A549 (cell line): Measurements from ENCODE around the gene HAND1. TPM values are rescaled to one million over a fixed set of nuclear protein-coding genes. Genes with fewer than 3 reads are reported as not detected.
A peak's percentile ranks its signal among the peaks of the same experiment; 100 is the strongest.

Experiments
- ATAC-seq, 2 experiments: fragments of 200-7000 bp in 1 of 2; fragments of >200 bp in 1 of 2; cut with Nextera tagmentation in 1 of 2; cut with Tn5 transposase in 1 of 2; 3 replicates each; pipeline versions ENCODE4 v1.8.0 to v1.9.1; 2018 to 2020; ENCODE audit warnings: mild to moderate bottlenecking in 1 of 2, moderate library complexity in 1 of 2
- CTCF ChIA-PET: fragments of 300-600 bp; sonication (Branson Sonifier 250); formaldehyde crosslinking; extraction: SDS; loops from one replicate; lab custom pipeline; 2021; ENCODE audit warnings: antibody characterized with exemption, inconsistent platforms; lab: Yijun Ruan, JAX
- POLR2A ChIA-PET: fragments of 350-600 bp; formaldehyde crosslinking; extraction: SDS; loops from one replicate; lab custom pipeline; 2021; ENCODE audit warnings: antibody characterized with exemption, inconsistent platforms; lab: Yijun Ruan, JAX
- DNase-seq, 2 experiments: peaks; one replicate each; pipeline versions ENCODE4 v3.0.0 to v3.0.0-alpha.2; 2011 to 2016; ENCODE audit warnings: low read depth in 1 of 2, low spot score in 1 of 2
- FAIRE-seq: peaks from 2 replicates; lab custom pipeline; 2011; peaks lifted over from hg19 to GRCh38; lab: Jason Lieb, UNC
- H3K27ac ChIP-seq, 2 experiments: fragments of >200 bp; sonication (Bioruptor Twin); formaldehyde crosslinking; 3 replicates each; pipeline ENCODE4 v1.5.1; 2016 to 2017
- H3K4me1 ChIP-seq: fragments of >200 bp; sonication (Bioruptor Twin); formaldehyde crosslinking; 3 replicates; pipeline ENCODE4 v1.6.1; 2016
- H3K4me2 ChIP-seq: fragments of >200 bp; sonication (Bioruptor Twin); formaldehyde crosslinking; 3 replicates; pipeline ENCODE4 v1.6.1; 2016
- H3K4me3 ChIP-seq: fragments of >200 bp; sonication (Bioruptor Twin); formaldehyde crosslinking; 3 replicates; pipeline ENCODE4 v1.5.1; 2016
- H3K9me3 ChIP-seq: fragments of >200 bp; sonication (Bioruptor Twin); formaldehyde crosslinking; 3 replicates; pipeline ENCODE4 v1.6.1; 2016
- BHLHE40 ChIP-seq: IDR thresholded peaks from 2 replicates; pipeline ENCODE4 v1.6.1; 2012; ENCODE audit warnings: low read depth, low read length, inconsistent platforms
- CEBPB ChIP-seq, 2 experiments: fragments of >200 bp in 1 of 2; sonication (Bioruptor Twin) in 1 of 2; formaldehyde crosslinking in 1 of 2; IDR thresholded peaks; 2 replicates each; pipeline ENCODE4 v1.6.1; 2012 to 2016
- CHD4 ChIP-seq: fragments of 200-600 bp; sonication (generic); IDR thresholded peaks from 2 replicates; pipeline ENCODE4 v1.6.1; 2016; ENCODE audit warnings: antibody characterized with exemption, mild to moderate bottlenecking, borderline replicate concordance
- CTCF ChIP-seq: fragments of >200 bp; sonication (Bioruptor Twin); formaldehyde crosslinking; IDR thresholded peaks from 3 replicates; pipeline ENCODE4 v1.5.1; 2016
- EHMT2 ChIP-seq: fragments of 200-600 bp; sonication (generic); IDR thresholded peaks from 2 replicates; pipeline ENCODE4 v1.6.1; 2016; ENCODE audit warnings: antibody characterized with exemption, low read depth, mild to moderate bottlenecking, moderate library complexity
- EP300 ChIP-seq, 2 experiments: fragments of >200 bp; sonication (Bioruptor Twin); formaldehyde crosslinking; IDR thresholded peaks; 2 replicates in 1 of 2; 3 replicates in 1 of 2; pipeline ENCODE4 v1.6.1; 2016 to 2017
- ESRRA ChIP-seq: fragments of 150-350 bp; IDR thresholded peaks from 2 replicates; pipeline ENCODE4 v1.6.1; 2014; ENCODE audit warnings: mild to moderate bottlenecking, low read length, borderline replicate concordance
- HMGXB4 ChIP-seq: fragments of 250-450 bp; sonication (Bioruptor Pico); IDR thresholded peaks from 2 replicates; pipeline ENCODE4 v1.5.0; 2021; ENCODE audit warnings: mild to moderate bottlenecking, moderate library complexity, borderline replicate concordance
- HOXB13 ChIP-seq: fragments of 250-450 bp; sonication (Bioruptor Pico); IDR thresholded peaks from 2 replicates; pipeline ENCODE4 v1.5.0; 2020; ENCODE audit warnings: low read depth, mild to moderate bottlenecking, moderate library complexity
- MAFK ChIP-seq: fragments of 450-650 bp; IDR thresholded peaks from 2 replicates; pipeline ENCODE4 v1.6.1; 2014; ENCODE audit not compliant: partially characterized antibody
- RFX5 ChIP-seq: fragments of 450-650 bp; IDR thresholded peaks from 2 replicates; pipeline ENCODE4 v1.7.1; 2014; ENCODE audit warnings: antibody characterized with exemption, mild to moderate bottlenecking, moderate library complexity
- RNF2 ChIP-seq: fragments of 200-600 bp; sonication (generic); IDR thresholded peaks from 2 replicates; pipeline ENCODE4 v1.6.1; 2016; ENCODE audit warnings: low read depth, mild to moderate bottlenecking, antibody characterized with exemption, moderate library complexity, borderline replicate concordance
- SREBF2 ChIP-seq: fragments of 450-650 bp; IDR thresholded peaks from 2 replicates; pipeline ENCODE4 v1.6.1; 2014; ENCODE audit warnings: mild to moderate bottlenecking, moderate library complexity
- USF2 ChIP-seq: fragments of 450-650 bp; IDR thresholded peaks from 2 replicates; pipeline ENCODE4 v1.6.1; 2014; ENCODE audit warnings: antibody characterized with exemption
- ZFP36 ChIP-seq: fragments of 450-650 bp; IDR thresholded peaks from 2 replicates; pipeline ENCODE4 v1.6.1; 2014; ENCODE audit warnings: borderline replicate concordance; ENCODE audit not compliant: partially characterized antibody
- ZNF302 ChIP-seq: fragments of 250-450 bp; sonication (Bioruptor Pico); IDR thresholded peaks from 2 replicates; pipeline ENCODE4 v1.9.0; 2021; ENCODE audit warnings: inconsistent platforms, mild to moderate bottlenecking, moderate library complexity
- WGBS: methylation state at CpG from one replicate; pipeline ENCODE4 v1.1.6; 2017; ENCODE audit errors: missing lambda C conversion rate; 5-methylcytosine and 5-hydroxymethylcytosine counted together
- polyA plus RNA-seq, 4 experiments: library from polyadenylated mRNA; depleted of rRNA in 3 of 4; stranded (reverse); fragments of >200 nt; fragmentation: RNase III in 1 of 4; extraction: RNeasy Plus Mini Kit Qiagen cat#74134 plus additional on column Dnase treatment in 1 of 4; gene quantifications; 2 replicates in 3 of 4; 3 replicates in 1 of 4; pipeline ENCODE4 v1.2.3, GENCODE V29; 2011 to 2017
- TF ChIP-seq, protein P1 (sequence below): fragments of >200 bp; sonication (Bioruptor Twin); formaldehyde crosslinking; IDR thresholded peaks from 3 replicates; pipeline ENCODE4 v1.6.1; 2016
- TF ChIP-seq, protein P2 (sequence below): fragments of >200 bp; sonication (Bioruptor Twin); formaldehyde crosslinking; IDR thresholded peaks from 2 replicates; pipeline ENCODE4 v1.6.1; 2016

Gene HAND1
- polyA plus RNA-seq, 2 of the 4 experiments (the other 2 are of a cell fraction), result 0.04 TPM; not detected in 1

- no peak for DNase-seq
- Histone ChIP-seq H3K9me3 (no peaks in the 10 kb centered on the region), H3K4me1 (peaks cover 13% of the 10 kb centered on the region; the same call in 2 of the 3 replicates), H3K4me3 (no peak overlapping the region), H3K27ac (no peak overlapping the region), H3K4me2 (no peak overlapping the region)
- WGBS, result 66% methylated on average over 35 of the region's 35 CpGs
- ChIA-PET POLR2A (no interaction called here), CTCF (interaction anchor here (0.6 to 19.7 kb wide), 5 partner anchors 12 to 159 kb away, joined by 3 to 304 read pairs (median 4); no protein-coding TSS in a partner anchor)
- TF ChIP-seq, protein P1, sequence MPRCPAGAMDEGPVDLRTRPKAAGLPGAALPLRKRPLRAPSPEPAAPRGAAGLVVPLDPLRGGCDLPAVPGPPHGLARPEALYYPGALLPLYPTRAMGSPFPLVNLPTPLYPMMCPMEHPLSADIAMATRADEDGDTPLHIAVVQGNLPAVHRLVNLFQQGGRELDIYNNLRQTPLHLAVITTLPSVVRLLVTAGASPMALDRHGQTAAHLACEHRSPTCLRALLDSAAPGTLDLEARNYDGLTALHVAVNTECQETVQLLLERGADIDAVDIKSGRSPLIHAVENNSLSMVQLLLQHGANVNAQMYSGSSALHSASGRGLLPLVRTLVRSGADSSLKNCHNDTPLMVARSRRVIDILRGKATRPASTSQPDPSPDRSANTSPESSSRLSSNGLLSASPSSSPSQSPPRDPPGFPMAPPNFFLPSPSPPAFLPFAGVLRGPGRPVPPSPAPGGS, result no peak
- TF ChIP-seq HMGXB4 (no peak), MAFK (no peak), RFX5 (no peak), EHMT2 (no peak), HOXB13 (no peak), CEBPB (IDR thresholded peaks at IDR 0.05) (no peak), CHD4 (no peak), ESRRA (no peak), CTCF (no peak), EP300 (IDR thresholded peaks at IDR 0.05) (no peak), RNF2 (no peak), BHLHE40 (no peak), USF2 (no peak), SREBF2 (no peak)
- TF ChIP-seq, protein P2, sequence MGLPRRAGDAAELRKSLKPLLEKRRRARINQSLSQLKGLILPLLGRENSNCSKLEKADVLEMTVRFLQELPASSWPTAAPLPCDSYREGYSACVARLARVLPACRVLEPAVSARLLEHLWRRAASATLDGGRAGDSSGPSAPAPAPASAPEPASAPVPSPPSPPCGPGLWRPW, result no peak
- FAIRE-seq, result no peak
- no peak for ATAC-seq
Measured at GRCh38 chr5:154472871-154473580, 5.0 kb downstream of the HAND1 start.

- ATAC-seq (no peak), DNase-seq (peak in 1 of 2 experiments; percentile 19), FAIRE-seq (no peak)
- POLR2A ChIA-PET, result no interaction called here
- WGBS, result 44% methylated on average over 11 of the region's 11 CpGs
- Histone ChIP-seq H3K27ac (peak overlapping the region in 1 of 2 experiments; percentile 12; a peak in 1 of 6 replicates), H3K4me2 (peak overlapping the region; percentile 41), H3K9me3 (no peaks in the 10 kb centered on the region), H3K4me1 (peaks cover 15% of the 10 kb centered on the region; the same call in 2 of the 3 replicates), H3K4me3 (no peak overlapping the region)
- CTCF ChIA-PET, result interaction anchor here (0.7 to 19.7 kb wide), 8 partner anchors 9 to 399 kb away, joined by 3 to 304 read pairs (median 3); no protein-coding TSS in a partner anchor
- TF ChIP-seq ESRRA (no peak), ZFP36 (no peak), ZNF302 (CRISPR knock-in tag) (no peak)
- TF ChIP-seq, all 56 proteins: peak for 0
Measured at GRCh38 chr5:154470947-154471870, 6.8 kb downstream of the HAND1 start.
